HEK293T (cell line): Measurements from ENCODE around the gene IL1RAP.

Experiments
- CTCF ChIA-PET: fragments of 350-600 bp; formaldehyde crosslinking; extraction: SDS; loops from one replicate; lab custom pipeline; 2021; ENCODE audit warnings: antibody characterized with exemption, inconsistent platforms; lab: Yijun Ruan, JAX
- POLR2A ChIA-PET: fragments of 350-600 bp; formaldehyde crosslinking; extraction: SDS; loops from one replicate; lab custom pipeline; 2020; ENCODE audit warnings: antibody characterized with exemption, inconsistent platforms; lab: Yijun Ruan, JAX
- DNase-seq: peaks from one replicate; pipeline ENCODE4 v3.0.0; 2012; ENCODE audit warnings: mixed read lengths; ENCODE audit errors: extremely low spot score
- ARNT ChIP-seq: fragments of 450-650 bp; IDR thresholded peaks from 2 replicates; pipeline ENCODE4 v1.6.1; 2017; ENCODE audit warnings: mild to moderate bottlenecking
- BHLHE40 ChIP-seq: fragments of 450-650 bp; IDR thresholded peaks from 2 replicates; pipeline ENCODE4 v1.6.1; 2016; ENCODE audit warnings: mild to moderate bottlenecking, moderate library complexity, borderline replicate concordance
- CTBP1 ChIP-seq: fragments of 450-650 bp; IDR thresholded peaks from 2 replicates; pipeline ENCODE4 v1.6.1; 2016; ENCODE audit warnings: borderline replicate concordance
- ELF4 ChIP-seq: fragments of 450-650 bp; IDR thresholded peaks from 2 replicates; pipeline ENCODE4 v1.6.1; 2017; ENCODE audit warnings: antibody characterized with exemption
- FOXA1 ChIP-seq: fragments of 450-650 bp; IDR thresholded peaks from 2 replicates; pipeline ENCODE4 v1.6.1; 2016; ENCODE audit warnings: mild to moderate bottlenecking
- FOXK2 ChIP-seq: fragments of 450-650 bp; IDR thresholded peaks from 2 replicates; pipeline ENCODE4 v1.6.1; 2016; ENCODE audit warnings: mild to moderate bottlenecking
- FOXM1 ChIP-seq: fragments of 450-650 bp; IDR thresholded peaks from 2 replicates; pipeline ENCODE4 v1.6.1; 2017; ENCODE audit warnings: mild to moderate bottlenecking, borderline replicate concordance
- HDGF ChIP-seq: fragments of 450-650 bp; IDR thresholded peaks from 2 replicates; pipeline ENCODE4 v1.6.1; 2017; ENCODE audit warnings: antibody characterized with exemption, borderline replicate concordance
- L3MBTL2 ChIP-seq: fragments of 450-650 bp; conservative IDR thresholded peaks from 2 replicates; pipeline ENCODE4 v1.6.1; 2016; ENCODE audit warnings: mild to moderate bottlenecking
- LEF1 ChIP-seq: fragments of 450-650 bp; IDR thresholded peaks from 2 replicates; pipeline ENCODE4 v1.6.1; 2017; ENCODE audit warnings: mild to moderate bottlenecking, borderline replicate concordance
- NFRKB ChIP-seq: fragments of 450-650 bp; IDR thresholded peaks from 2 replicates; pipeline ENCODE4 v1.6.1; 2016; ENCODE audit warnings: mild to moderate bottlenecking, moderate library complexity
- SP1 ChIP-seq: fragments of 450-650 bp; IDR thresholded peaks from 2 replicates; pipeline ENCODE4 v1.6.1; 2017
- SUZ12 ChIP-seq: fragments of 450-650 bp; IDR thresholded peaks from 2 replicates; pipeline ENCODE4 v1.6.1; 2016; ENCODE audit warnings: mild to moderate bottlenecking
- TARDBP ChIP-seq: fragments of 450-650 bp; IDR thresholded peaks from 2 replicates; pipeline ENCODE4 v1.6.1; 2016
- ZNF384 ChIP-seq: fragments of 450-650 bp; IDR thresholded peaks from 2 replicates; pipeline ENCODE4 v1.6.1; 2016
- TF ChIP-seq, protein P1 (sequence below): fragments of 450-650 bp; IDR thresholded peaks from 2 replicates; pipeline ENCODE4 v1.6.1; 2016

Gene IL1RAP

DNA sequence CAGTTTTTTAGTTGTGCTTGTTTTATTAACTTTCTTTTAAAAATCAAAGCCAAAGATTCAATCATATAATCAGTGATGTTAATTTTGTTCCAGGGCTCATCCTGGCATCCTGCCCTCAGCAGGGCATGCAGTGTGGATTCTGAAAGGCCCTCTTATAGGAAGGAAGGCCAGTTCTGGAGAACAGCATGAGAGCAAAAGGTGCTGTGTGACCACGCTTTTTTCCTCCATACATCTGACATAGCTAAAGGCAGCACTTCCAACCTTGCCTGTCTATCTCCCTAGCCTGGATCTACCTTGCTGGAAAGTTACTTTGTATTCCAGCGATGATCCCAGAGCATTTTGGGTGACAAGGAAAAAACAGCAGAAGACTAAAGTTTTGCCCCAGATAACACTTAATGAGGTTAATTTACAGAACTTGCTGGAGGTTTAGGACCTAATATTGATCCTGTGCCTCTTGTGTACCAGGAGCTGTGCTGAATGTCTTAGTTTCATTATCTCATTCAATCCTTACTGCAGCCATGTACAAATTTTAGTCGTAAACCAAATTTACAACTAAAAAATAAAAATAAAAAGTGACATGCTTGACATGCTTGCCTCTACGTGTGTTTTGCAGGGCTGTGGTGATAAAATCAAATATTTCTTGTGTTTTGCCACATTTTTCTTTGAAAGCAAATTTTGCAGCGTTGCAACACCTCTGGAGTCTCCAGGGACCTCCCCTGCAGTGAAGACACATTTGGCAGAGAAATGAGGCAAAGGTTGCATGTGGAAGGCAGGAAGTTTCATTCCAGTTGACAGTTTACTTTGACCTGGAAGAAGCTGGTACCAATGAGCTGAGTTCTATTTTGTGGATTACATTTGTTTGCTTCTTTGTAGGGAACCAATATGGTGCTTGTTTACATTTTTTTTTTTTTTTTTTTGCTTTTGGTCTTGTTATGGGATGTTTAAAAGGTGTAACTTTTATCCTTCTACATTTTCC is 13.2 kb downstream of the IL1RAP start:
- ChIA-PET POLR2A (no interaction called here), CTCF (interaction anchor here (2.0 kb wide), 1 partner anchor 12 kb away, joined by 8 read pairs; no protein-coding TSS in a partner anchor)
- TF ChIP-seq FOXM1, result no peak
- TF ChIP-seq FOXK2, result no peak
- no peak for TF ChIP-seq SP1
- TF ChIP-seq NFRKB, result no peak
- no peak for TF ChIP-seq SUZ12
- no peak for TF ChIP-seq ELF4
- no peak for TF ChIP-seq HDGF
- TF ChIP-seq BHLHE40, result no peak
- no peak for TF ChIP-seq ARNT
- DNase-seq, result no peak

DNA sequence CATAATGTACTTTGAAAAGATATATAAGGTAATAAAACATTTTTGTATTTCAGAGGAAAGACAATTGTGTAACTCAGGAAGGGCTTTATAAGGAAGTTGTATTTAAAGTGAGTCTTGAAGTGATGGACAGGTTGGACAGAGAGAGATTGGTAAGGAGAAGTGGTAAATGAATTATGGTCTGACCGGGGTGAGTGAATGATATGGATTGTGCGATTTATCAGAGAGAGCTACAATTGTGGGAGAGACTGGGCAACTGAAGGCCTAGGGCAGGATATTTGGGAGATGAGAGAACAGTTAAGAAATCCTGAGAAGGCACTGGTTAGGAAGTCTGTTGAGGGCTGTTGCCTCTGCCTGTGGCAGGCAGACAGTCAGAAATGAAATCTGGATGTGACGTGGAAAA is 14.8 kb downstream of the IL1RAP start:
- DNase-seq, result no peak
- POLR2A ChIA-PET, result no interaction called here
- TF ChIP-seq FOXK2, result no peak
- no peak for TF ChIP-seq ELF4
- TF ChIP-seq ZNF384, result no peak
- TF ChIP-seq SP1, result no peak
- TF ChIP-seq CTBP1, result no peak
- no peak for TF ChIP-seq FOXM1
- no peak for TF ChIP-seq LEF1
- no peak for TF ChIP-seq SUZ12
- TF ChIP-seq HDGF, result no peak
- TF ChIP-seq L3MBTL2, result no peak
- TF ChIP-seq BHLHE40, result no peak
- TF ChIP-seq ARNT, result no peak
- TF ChIP-seq, protein P1, sequence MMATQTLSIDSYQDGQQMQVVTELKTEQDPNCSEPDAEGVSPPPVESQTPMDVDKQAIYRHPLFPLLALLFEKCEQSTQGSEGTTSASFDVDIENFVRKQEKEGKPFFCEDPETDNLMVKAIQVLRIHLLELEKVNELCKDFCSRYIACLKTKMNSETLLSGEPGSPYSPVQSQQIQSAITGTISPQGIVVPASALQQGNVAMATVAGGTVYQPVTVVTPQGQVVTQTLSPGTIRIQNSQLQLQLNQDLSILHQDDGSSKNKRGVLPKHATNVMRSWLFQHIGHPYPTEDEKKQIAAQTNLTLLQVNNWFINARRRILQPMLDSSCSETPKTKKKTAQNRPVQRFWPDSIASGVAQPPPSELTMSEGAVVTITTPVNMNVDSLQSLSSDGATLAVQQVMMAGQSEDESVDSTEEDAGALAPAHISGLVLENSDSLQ, result no peak
- no peak for TF ChIP-seq FOXA1
- no peak for TF ChIP-seq NFRKB
- TF ChIP-seq TARDBP, result no peak
- CTCF ChIA-PET, result no interaction called here

DNA sequence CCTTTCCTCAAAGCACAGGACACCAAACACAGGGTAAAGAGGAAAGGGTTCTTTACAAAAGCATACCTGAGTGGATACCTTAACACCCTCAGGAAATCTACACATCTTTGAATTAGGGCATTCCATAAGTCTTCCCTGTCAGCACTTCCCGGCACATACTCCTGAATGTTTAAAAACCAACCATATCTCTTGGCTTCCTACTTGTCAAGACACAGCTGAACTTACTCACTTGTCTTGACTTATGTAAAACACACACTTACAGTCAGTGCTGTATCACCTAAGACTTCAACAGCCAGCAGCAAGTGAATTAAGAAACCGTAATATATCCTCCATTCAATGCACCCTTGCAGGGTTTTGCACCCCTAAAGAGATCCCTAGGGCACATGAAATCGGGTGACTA is 17.5 kb downstream of the IL1RAP start:
- ChIA-PET CTCF (no interaction called here), POLR2A (no interaction called here)
- no peak for DNase-seq
- TF ChIP-seq TARDBP (no peak), ELF4 (no peak), L3MBTL2 (no peak), FOXM1 (no peak), HDGF (no peak), FOXA1 (no peak), CTBP1 (no peak), ZNF384 (no peak), FOXK2 (no peak), ARNT (no peak), LEF1 (no peak), SP1 (no peak), BHLHE40 (no peak), NFRKB (no peak), SUZ12 (no peak)
- TF ChIP-seq, protein P1, result no peak

GRCh38 chr3:190532731-190533203 is 18.9 kb downstream of the IL1RAP start:
- POLR2A ChIA-PET, result no interaction called here
- TF ChIP-seq L3MBTL2 (no peak), HDGF (no peak), ARNT (no peak), ZNF384 (no peak), TARDBP (no peak), LEF1 (no peak), FOXM1 (no peak), FOXA1 (no peak), CTBP1 (no peak), SUZ12 (no peak)
- TF ChIP-seq, protein P1, result no peak
- CTCF ChIA-PET, result interaction anchor here (0.8 kb wide), 1 partner anchor 158 kb away, joined by 3 read pairs; no protein-coding TSS in a partner anchor

DNA sequence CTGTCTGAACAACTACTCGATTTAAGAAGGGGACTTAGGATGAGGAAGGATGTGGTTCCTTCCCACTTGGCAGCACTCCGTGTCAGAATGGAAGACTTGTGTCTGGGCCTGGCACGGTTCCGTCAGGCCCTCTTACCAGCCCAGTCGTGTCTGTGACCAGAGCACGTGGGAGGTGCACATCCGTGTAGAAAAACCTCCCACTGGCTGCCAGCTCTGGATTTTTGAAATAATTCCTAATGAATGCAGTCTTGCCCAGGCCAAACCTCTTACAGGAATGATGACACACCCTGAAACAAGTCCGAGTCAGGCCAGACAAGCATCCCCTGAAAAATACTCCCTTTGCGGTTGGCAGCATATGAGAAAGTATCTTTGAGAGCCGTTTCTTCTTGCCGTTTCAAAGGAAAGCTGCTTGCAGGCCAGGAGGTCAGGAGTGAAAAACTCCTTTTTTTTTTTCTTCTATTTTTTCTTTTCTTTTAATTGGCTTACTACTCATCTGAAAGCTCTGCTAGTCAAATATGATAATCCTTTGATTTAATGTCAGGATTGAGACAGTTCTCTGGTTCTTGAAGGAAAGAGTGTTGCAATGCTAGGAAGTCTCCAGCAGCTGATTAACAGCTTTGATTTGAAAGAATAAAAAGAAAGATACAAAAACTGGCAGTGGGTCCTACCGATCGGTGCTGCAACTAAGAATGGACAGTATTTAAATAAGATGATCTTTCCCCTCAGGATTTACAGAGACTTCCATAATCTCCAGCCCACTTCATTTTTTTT is 19.8 kb downstream of the IL1RAP start:
- TF ChIP-seq ZNF384 (no peak), BHLHE40 (no peak), LEF1 (no peak), TARDBP (no peak), SP1 (no peak), CTBP1 (no peak), NFRKB (no peak)
- CTCF ChIA-PET, result interaction anchor here (0.8 kb wide), 1 partner anchor 157 kb away, joined by 3 read pairs; no protein-coding TSS in a partner anchor
- DNase-seq, result no peak
- POLR2A ChIA-PET, result no interaction called here

More at GRCh38 chr3:190532731-190533203, 18.9 kb downstream of the IL1RAP start:
- no peak for DNase-seq
